Immature natural killer cell (primary cell): ENCODE data around the gene CPNE6. TPM values are rescaled to one million over a fixed set of nuclear protein-coding genes. Genes with fewer than 3 reads are reported as not detected.
A peak's percentile ranks its signal among the peaks of the same experiment; 100 is the strongest.

Source experiments
- DNase-seq, 3 donors: peaks; one replicate each; pipeline ENCODE4 v3.0.0; 2022; ENCODE audit warnings: mixed read lengths in 1 of 3
- H3K27ac Mint-ChIP-seq, 6 donors: one replicate each; pipeline ENCODE4 v1.8.0; 2020; ENCODE audit warnings: mixed read lengths in 6 of 6, mild to moderate bottlenecking in 5 of 6, inconsistent platforms in 4 of 6, moderate library complexity in 3 of 6
- H3K27me3 Mint-ChIP-seq, 3 donors: one replicate each; pipeline ENCODE4 v1.8.0; 2020 to 2021; ENCODE audit warnings: low read depth in 3 of 3, mild to moderate bottlenecking in 3 of 3, mixed read lengths in 3 of 3, moderate library complexity in 3 of 3, inconsistent platforms in 1 of 3
- H3K36me3 Mint-ChIP-seq, 3 donors: one replicate each; pipeline ENCODE4 v1.8.0; 2020; ENCODE audit warnings: mixed read lengths in 3 of 3, inconsistent platforms in 2 of 3, mild to moderate bottlenecking in 2 of 3
- H3K4me1 Mint-ChIP-seq, 2 donors: one replicate each; pipeline ENCODE4 v1.8.0; 2020; ENCODE audit warnings: inconsistent platforms in 2 of 2, mild to moderate bottlenecking in 2 of 2, mixed read lengths in 2 of 2, moderate library complexity in 1 of 2
- H3K4me3 Mint-ChIP-seq, 5 donors: one replicate each; pipeline ENCODE4 v1.8.0; 2020; ENCODE audit warnings: mild to moderate bottlenecking in 5 of 5, mixed read lengths in 5 of 5, inconsistent platforms in 3 of 5, moderate library complexity in 3 of 5
- H3K9me3 Mint-ChIP-seq, 6 donors: one replicate each; pipeline ENCODE4 v1.8.0; 2020; ENCODE audit warnings: mild to moderate bottlenecking in 6 of 6, mixed read lengths in 6 of 6, inconsistent platforms in 4 of 6, moderate library complexity in 3 of 6
- polyA plus RNA-seq, 3 donors: library from polyadenylated mRNA; unstranded; fragments of 300-500 nt; fragmentation: Illumina TruSeq; gene quantifications; one replicate each; pipeline ENCODE4 v1.2.3, GENCODE V29; 2021

Gene CPNE6
- polyA plus RNA-seq, 3 donors from 2014 or later = not detected

GRCh38 chr14:24115422-24116127 lies 44.2 kb downstream of the CPNE6 start:
- no peak for DNase-seq
- Mint-ChIP-seq H3K36me3 (peaks cover 18 to 32% (median 18%) of the 10 kb centered on the region in 3 donors), H3K27ac (peak overlapping the region; percentile 97 to 100 (median 98)), H3K4me3 (peak overlapping the region; percentile 96 to 100 (median 98)), H3K27me3 (peaks cover 8 to 16% (median 12%) of the 10 kb centered on the region in 3 donors), H3K4me1 (peaks cover 30 to 37% of the 10 kb centered on the region in 2 donors), H3K9me3 (no peaks in the 10 kb centered on the region)

- peaks cover 8 to 16% (median 12%) of the 10 kb centered on the region in 3 donors for H3K27me3 Mint-ChIP-seq
- peak overlapping the region; percentile 96 to 100 (median 98) for H3K4me3 Mint-ChIP-seq
- H3K4me1 Mint-ChIP-seq = peaks cover 30 to 37% of the 10 kb centered on the region in 2 donors
- no peaks in the 10 kb centered on the region for H3K9me3 Mint-ChIP-seq
- peak overlapping the region; percentile 37 to 100 (median 98) for H3K27ac Mint-ChIP-seq
- DNase-seq = no peak
- H3K36me3 Mint-ChIP-seq = peaks cover 18 to 37% (median 18%) of the 10 kb centered on the region in 3 donors
Observed at GRCh38 chr14:24116128-24116814, 44.9 kb downstream of the CPNE6 start.

- no peak for DNase-seq
- Mint-ChIP-seq H3K4me1 (peaks cover 30 to 37% of the 10 kb centered on the region in 2 donors), H3K36me3 (peaks cover 22 to 42% (median 22%) of the 10 kb centered on the region in 3 donors), H3K9me3 (no peaks in the 10 kb centered on the region), H3K27me3 (peaks cover 8 to 16% (median 12%) of the 10 kb centered on the region in 3 donors), H3K4me3 (no peak overlapping the region), H3K27ac (peak overlapping the region in 1 of 6 donors; percentile 32)
Observed at GRCh38 chr14:24117179-24117578, 45.8 kb downstream of the CPNE6 start.

GRCh38 chr14:24119691-24120090 lies 48.3 kb downstream of the CPNE6 start:
- Mint-ChIP-seq H3K4me1 (peaks cover 25 to 37% of the 10 kb centered on the region in 2 donors), H3K4me3 (no peak overlapping the region), H3K27ac (no peak overlapping the region), H3K36me3 (peaks cover 22 to 63% (median 27%) of the 10 kb centered on the region in 3 donors), H3K9me3 (no peaks in the 10 kb centered on the region), H3K27me3 (peaks cover 3 to 8% (median 7%) of the 10 kb centered on the region in 3 donors)
- no peak for DNase-seq

- peak overlapping the region in 1 of 6 donors; percentile 17 for H3K27ac Mint-ChIP-seq
- DNase-seq = no peak
- peaks cover 22 to 62% (median 27%) of the 10 kb centered on the region in 3 donors for H3K36me3 Mint-ChIP-seq
- peaks cover 13 to 24% of the 10 kb centered on the region in 2 donors for H3K4me1 Mint-ChIP-seq
- H3K27me3 Mint-ChIP-seq = peaks cover 0 to 1% (median 0%) of the 10 kb centered on the region in 3 donors
- no peak overlapping the region for H3K4me3 Mint-ChIP-seq
- no peaks in the 10 kb centered on the region for H3K9me3 Mint-ChIP-seq
Observed at GRCh38 chr14:24121210-24121609, 49.8 kb downstream of the CPNE6 start.

GRCh38 chr14:24122416-24122815 lies 51.1 kb downstream of the CPNE6 start:
- H3K36me3 Mint-ChIP-seq = peaks cover 17 to 58% (median 24%) of the 10 kb centered on the region in 3 donors

GRCh38 chr14:24122898-24123297 lies 51.5 kb downstream of the CPNE6 start:
- Mint-ChIP-seq H3K9me3 (no peaks in the 10 kb centered on the region), H3K27me3 (peaks cover 0 to 1% (median 0%) of the 10 kb centered on the region in 3 donors), H3K36me3 (peaks cover 17 to 55% (median 24%) of the 10 kb centered on the region in 3 donors), H3K4me1 (peaks cover 2 to 9% of the 10 kb centered on the region in 2 donors), H3K4me3 (no peak overlapping the region), H3K27ac (peak overlapping the region in 1 of 6 donors; percentile 57)
- DNase-seq = no peak

More at GRCh38 chr14:24122416-24122815, 51.1 kb downstream of the CPNE6 start:
- DNase-seq = no peak
- Mint-ChIP-seq H3K4me3 (no peak overlapping the region), H3K27ac (peak overlapping the region in 1 of 6 donors; percentile 57), H3K27me3 (peaks cover 0 to 1% (median 0%) of the 10 kb centered on the region in 3 donors), H3K4me1 (peaks cover 5 to 13% of the 10 kb centered on the region in 2 donors), H3K9me3 (no peaks in the 10 kb centered on the region)

GRCh38 chr14:24123424-24124417 lies 52.4 kb downstream of the CPNE6 start:
- Mint-ChIP-seq H3K27me3 (peaks cover 0 to 1% (median 0%) of the 10 kb centered on the region in 3 donors), H3K27ac (peak overlapping the region in 4 of 6 donors; percentile 7 to 73 (median 26)), H3K9me3 (no peaks in the 10 kb centered on the region), H3K36me3 (peaks cover 13 to 48% (median 20%) of the 10 kb centered on the region in 3 donors), H3K4me3 (no peak overlapping the region), H3K4me1 (peaks cover 0 to 1% of the 10 kb centered on the region in 2 donors)
- no peak for DNase-seq

- DNase-seq = no peak
- Mint-ChIP-seq H3K36me3 (peaks cover 0 to 25% (median 6%) of the 10 kb centered on the region in 3 donors), H3K27me3 (peaks cover 0 to 3% (median 0%) of the 10 kb centered on the region in 3 donors), H3K9me3 (no peaks in the 10 kb centered on the region), H3K27ac (peak overlapping the region in 2 of 6 donors; percentile 19 to 24), H3K4me3 (no peak overlapping the region), H3K4me1 (no peaks in the 10 kb centered on the region)
Observed at GRCh38 chr14:24126939-24127338, 55.6 kb downstream of the CPNE6 start.

GRCh38 chr14:24127673-24128072 lies 56.3 kb downstream of the CPNE6 start:
- Mint-ChIP-seq H3K4me1 (no peaks in the 10 kb centered on the region), H3K27me3 (peaks cover 0 to 2% (median 0%) of the 10 kb centered on the region in 3 donors), H3K4me3 (no peak overlapping the region), H3K27ac (no peak overlapping the region), H3K9me3 (no peaks in the 10 kb centered on the region), H3K36me3 (peaks cover 0 to 24% (median 6%) of the 10 kb centered on the region in 3 donors)
- DNase-seq = no peak
